SJSA1 (cell line): ENCODE data around the gene AHRR. TPM values are rescaled to one million over a fixed set of nuclear protein-coding genes. Genes with fewer than 3 reads are reported as not detected.
A peak's percentile ranks its signal among the peaks of the same experiment; 100 is the strongest.

ENCODE experiments used
- DNase-seq, 2 experiments: peaks; one replicate each; pipeline ENCODE4 v3.0.0-alpha.2; 2015 to 2020; ENCODE audit warnings: low spot score in 2 of 2, low read depth in 1 of 2
- H3K27ac ChIP-seq: fragments of 250-450 bp; sonication (Bioruptor Pico); 2 replicates; pipeline ENCODE4 v1.5.1; 2020; ENCODE audit warnings: mild to moderate bottlenecking, moderate library complexity
- H3K27me3 ChIP-seq: fragments of 250-450 bp; sonication (Bioruptor Pico); replicated peaks from 2 replicates; pipeline ENCODE4 v1.5.1; 2020; ENCODE audit warnings: mild to moderate bottlenecking, moderate library complexity
- H3K36me3 ChIP-seq: fragments of 250-450 bp; sonication (Bioruptor Pico); 2 replicates; pipeline ENCODE4 v1.5.1; 2020; ENCODE audit warnings: mild to moderate bottlenecking
- H3K4me1 ChIP-seq: fragments of 250-450 bp; sonication (Bioruptor Pico); replicated peaks from 2 replicates; pipeline ENCODE4 v1.6.1; 2021; ENCODE audit warnings: mild to moderate bottlenecking
- H3K4me3 ChIP-seq: fragments of 250-450 bp; sonication (Bioruptor Pico); 2 replicates; pipeline ENCODE4 v1.5.1; 2020; ENCODE audit warnings: mild to moderate bottlenecking
- H3K9me3 ChIP-seq: fragments of 250-450 bp; sonication (Bioruptor Pico); replicated peaks from 2 replicates; pipeline ENCODE4 v1.5.1; 2020; ENCODE audit warnings: mild to moderate bottlenecking
- total RNA-seq: library from RNA; depleted of rRNA; stranded (reverse); fragments of >200 nt; shearing (Covaris generic); gene quantifications from 2 replicates; pipeline ENCODE4 v1.2.3, GENCODE V29; 2014

The AHRR gene
- total RNA-seq, 1 experiment from 2014 or later, result 22.6 TPM

GRCh38 chr5:351084-351920 lies 29.8 kb downstream of the AHRR start:
- H3K27me3 ChIP-seq, result no peaks in the 10 kb centered on the region
- no peaks in the 10 kb centered on the region for H3K9me3 ChIP-seq
- no peak overlapping the region for H3K4me3 ChIP-seq
- H3K4me1 ChIP-seq, result no peaks in the 10 kb centered on the region
- H3K36me3 ChIP-seq, result peaks cover 14% of the 10 kb centered on the region
- no peak for DNase-seq
- H3K27ac ChIP-seq, result no peak overlapping the region

- DNase-seq, result no peak
- Histone ChIP-seq H3K4me1 (no peaks in the 10 kb centered on the region), H3K36me3 (peaks cover 14% of the 10 kb centered on the region), H3K4me3 (no peak overlapping the region), H3K27me3 (no peaks in the 10 kb centered on the region), H3K9me3 (no peaks in the 10 kb centered on the region), H3K27ac (no peak overlapping the region)
Measured at GRCh38 chr5:351921-352245, 30.4 kb downstream of the AHRR start.

- Histone ChIP-seq H3K4me1 (no peaks in the 10 kb centered on the region), H3K27me3 (no peaks in the 10 kb centered on the region), H3K4me3 (no peak overlapping the region), H3K27ac (no peak overlapping the region), H3K9me3 (no peaks in the 10 kb centered on the region), H3K36me3 (peaks cover 14% of the 10 kb centered on the region)
- no peak for DNase-seq
Measured at GRCh38 chr5:352639-353611, 31.4 kb downstream of the AHRR start.

GRCh38 chr5:353612-354580 lies 32.4 kb downstream of the AHRR start:
- Histone ChIP-seq H3K27ac (no peak overlapping the region), H3K27me3 (no peaks in the 10 kb centered on the region), H3K9me3 (no peaks in the 10 kb centered on the region), H3K36me3 (peaks cover 14% of the 10 kb centered on the region), H3K4me3 (no peak overlapping the region), H3K4me1 (no peaks in the 10 kb centered on the region)
- peak in 1 of 2 experiments; percentile 39 for DNase-seq

- H3K27ac ChIP-seq, result no peak overlapping the region
- DNase-seq, result no peak
- H3K4me3 ChIP-seq, result no peak overlapping the region
- no peaks in the 10 kb centered on the region for H3K9me3 ChIP-seq
- no peaks in the 10 kb centered on the region for H3K27me3 ChIP-seq
- peaks cover 19% of the 10 kb centered on the region for H3K36me3 ChIP-seq
- H3K4me1 ChIP-seq, result no peaks in the 10 kb centered on the region
Measured at GRCh38 chr5:354581-355378, 33.3 kb downstream of the AHRR start.

- Histone ChIP-seq H3K4me1 (no peaks in the 10 kb centered on the region), H3K9me3 (no peaks in the 10 kb centered on the region), H3K27ac (no peak overlapping the region), H3K4me3 (no peak overlapping the region), H3K36me3 (peaks cover 25% of the 10 kb centered on the region), H3K27me3 (no peaks in the 10 kb centered on the region)
- DNase-seq, result peak in 1 of 2 experiments; percentile 36
Measured at GRCh38 chr5:355379-355935, 33.9 kb downstream of the AHRR start.

- DNase-seq, result no peak
- Histone ChIP-seq H3K27ac (no peak overlapping the region), H3K4me3 (no peak overlapping the region), H3K36me3 (peaks cover 30% of the 10 kb centered on the region), H3K9me3 (no peaks in the 10 kb centered on the region), H3K27me3 (no peaks in the 10 kb centered on the region), H3K4me1 (no peaks in the 10 kb centered on the region)
Measured at GRCh38 chr5:355958-356357, 34.4 kb downstream of the AHRR start.

GRCh38 chr5:359301-359897 lies 37.9 kb downstream of the AHRR start:
- H3K27me3 ChIP-seq, result no peaks in the 10 kb centered on the region
- no peak overlapping the region for H3K27ac ChIP-seq
- H3K36me3 ChIP-seq, result peaks cover 47% of the 10 kb centered on the region
- H3K4me1 ChIP-seq, result no peaks in the 10 kb centered on the region
- peaks cover 3% of the 10 kb centered on the region; the same call in 1 of the 2 replicates for H3K9me3 ChIP-seq
- DNase-seq, result no peak
- H3K4me3 ChIP-seq, result no peak overlapping the region

GRCh38 chr5:360257-361027 lies 38.9 kb downstream of the AHRR start:
- Histone ChIP-seq H3K27ac (no peak overlapping the region), H3K9me3 (peaks cover 3% of the 10 kb centered on the region; the same call in 1 of the 2 replicates), H3K36me3 (peaks cover 47% of the 10 kb centered on the region), H3K4me1 (no peaks in the 10 kb centered on the region), H3K4me3 (no peak overlapping the region), H3K27me3 (no peaks in the 10 kb centered on the region)
- DNase-seq, result no peak

GRCh38 chr5:362189-362588 lies 40.7 kb downstream of the AHRR start:
- H3K27ac ChIP-seq, result no peak overlapping the region
- no peaks in the 10 kb centered on the region for H3K4me1 ChIP-seq
- peaks cover 47% of the 10 kb centered on the region for H3K36me3 ChIP-seq
- no peak overlapping the region for H3K4me3 ChIP-seq
- DNase-seq, result no peak
- H3K27me3 ChIP-seq, result no peaks in the 10 kb centered on the region
- peaks cover 3% of the 10 kb centered on the region; the same call in 1 of the 2 replicates for H3K9me3 ChIP-seq

- DNase-seq, result no peak
- peaks cover 10% of the 10 kb centered on the region for H3K4me1 ChIP-seq
- no peak overlapping the region for H3K4me3 ChIP-seq
- peaks cover 3% of the 10 kb centered on the region; the same call in 1 of the 2 replicates for H3K9me3 ChIP-seq
- no peak overlapping the region for H3K27ac ChIP-seq
- peaks cover 54% of the 10 kb centered on the region for H3K36me3 ChIP-seq
- H3K27me3 ChIP-seq, result no peaks in the 10 kb centered on the region
Measured at GRCh38 chr5:362978-363765, 41.7 kb downstream of the AHRR start.
